HFFc6 (cell line): Measurements from ENCODE around the gene GPHN. TPM values are rescaled to one million over a fixed set of nuclear protein-coding genes. Genes with fewer than 3 reads are reported as not detected.

Experiments used
- DNase-seq: peaks from one replicate; pipeline ENCODE4 v3.0.0-alpha.2; 2018
- H3K27ac Mint-ChIP-seq: 2 replicates; pipeline ENCODE4 v1.8.0; 2020; ENCODE audit warnings: mild to moderate bottlenecking, mixed read lengths
- H3K27me3 Mint-ChIP-seq: 2 replicates; pipeline ENCODE4 v1.8.0; 2021; ENCODE audit warnings: mild to moderate bottlenecking, moderate library complexity, mixed read lengths; ENCODE audit not compliant: insufficient read depth
- H3K36me3 Mint-ChIP-seq: 2 replicates; pipeline ENCODE4 v1.8.0; 2021; ENCODE audit warnings: low read depth, mixed read lengths
- H3K4me1 Mint-ChIP-seq: 2 replicates; pipeline ENCODE4 v1.8.0; 2020; ENCODE audit warnings: low read depth, mixed read lengths
- H3K4me3 Mint-ChIP-seq: 2 replicates; pipeline ENCODE4 v1.8.0; 2020; ENCODE audit warnings: mild to moderate bottlenecking, moderate library complexity, mixed read lengths
- H3K9me3 Mint-ChIP-seq: 2 replicates; pipeline ENCODE4 v1.8.0; 2020; ENCODE audit warnings: mild to moderate bottlenecking, mixed read lengths
- total RNA-seq, 6 experiments: library from RNA; stranded (reverse); fragmentation: NEBNext Ultra II Directional; extraction: Animal tissue kit (Norgen Biotek cat#: 25700); gene quantifications; 2 replicates in 1 of 6; 3 replicates in 5 of 6; pipeline ENCODE4 v1.2.3, GENCODE V29; 2021
- TF ChIP-seq, protein P1 (sequence below): fragments of 200-600 bp; sonication (generic); IDR thresholded peaks from 2 replicates; pipeline ENCODE4 v1.5.0; 2021; ENCODE audit warnings: antibody characterized with exemption, mild to moderate bottlenecking

Gene GPHN
- total RNA-seq, 6 experiments from 2014 or later = 11.2 to 16.4 (median 15.0) TPM

DNA sequence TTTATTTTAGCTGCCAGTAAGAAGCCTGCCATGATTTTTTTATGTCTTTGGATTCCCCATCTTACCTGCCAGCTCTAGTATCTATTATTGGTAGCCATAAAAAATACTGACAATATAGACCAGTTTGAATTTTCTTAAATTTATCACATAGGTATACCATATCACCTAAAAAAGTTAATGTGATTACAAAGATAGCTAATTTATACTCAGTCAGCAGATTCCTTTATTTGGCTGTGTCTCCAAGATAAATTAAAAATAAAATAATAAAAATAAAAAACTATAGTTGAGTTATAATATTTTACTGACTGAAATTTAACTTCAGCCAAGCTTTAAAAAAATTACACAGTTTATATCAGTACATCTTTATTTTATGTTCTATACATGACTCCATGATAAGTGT is 128.3 kb downstream of the GPHN start:
- no peaks in the 10 kb centered on the region for H3K27me3 Mint-ChIP-seq
- TF ChIP-seq, protein P1, sequence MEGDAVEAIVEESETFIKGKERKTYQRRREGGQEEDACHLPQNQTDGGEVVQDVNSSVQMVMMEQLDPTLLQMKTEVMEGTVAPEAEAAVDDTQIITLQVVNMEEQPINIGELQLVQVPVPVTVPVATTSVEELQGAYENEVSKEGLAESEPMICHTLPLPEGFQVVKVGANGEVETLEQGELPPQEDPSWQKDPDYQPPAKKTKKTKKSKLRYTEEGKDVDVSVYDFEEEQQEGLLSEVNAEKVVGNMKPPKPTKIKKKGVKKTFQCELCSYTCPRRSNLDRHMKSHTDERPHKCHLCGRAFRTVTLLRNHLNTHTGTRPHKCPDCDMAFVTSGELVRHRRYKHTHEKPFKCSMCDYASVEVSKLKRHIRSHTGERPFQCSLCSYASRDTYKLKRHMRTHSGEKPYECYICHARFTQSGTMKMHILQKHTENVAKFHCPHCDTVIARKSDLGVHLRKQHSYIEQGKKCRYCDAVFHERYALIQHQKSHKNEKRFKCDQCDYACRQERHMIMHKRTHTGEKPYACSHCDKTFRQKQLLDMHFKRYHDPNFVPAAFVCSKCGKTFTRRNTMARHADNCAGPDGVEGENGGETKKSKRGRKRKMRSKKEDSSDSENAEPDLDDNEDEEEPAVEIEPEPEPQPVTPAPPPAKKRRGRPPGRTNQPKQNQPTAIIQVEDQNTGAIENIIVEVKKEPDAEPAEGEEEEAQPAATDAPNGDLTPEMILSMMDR = no peak
- H3K9me3 Mint-ChIP-seq = no peaks in the 10 kb centered on the region
- H3K36me3 Mint-ChIP-seq = no peaks in the 10 kb centered on the region
- peaks cover 21% of the 10 kb centered on the region for H3K4me1 Mint-ChIP-seq
- no peak for DNase-seq
- no peak overlapping the region for H3K27ac Mint-ChIP-seq
- no peak overlapping the region for H3K4me3 Mint-ChIP-seq

DNA sequence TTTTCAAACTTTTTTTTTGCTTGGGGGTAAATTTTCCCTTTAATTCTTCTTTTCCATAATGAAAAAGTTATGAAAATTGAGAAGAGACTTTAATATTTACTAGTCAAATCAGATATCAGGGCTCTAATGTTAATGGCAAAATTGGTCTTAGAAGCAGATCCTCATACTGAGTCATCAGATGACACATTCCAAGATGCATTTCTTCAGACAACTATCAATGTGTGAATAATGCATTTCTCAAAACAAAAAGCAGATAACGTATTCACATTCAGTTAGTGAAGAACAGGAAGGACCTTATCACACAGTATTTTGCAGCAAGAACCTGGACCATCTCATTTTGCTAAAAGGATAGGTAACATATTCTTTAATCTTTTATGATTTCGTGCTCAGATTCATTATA is 130.7 kb downstream of the GPHN start:
- H3K36me3 Mint-ChIP-seq = no peaks in the 10 kb centered on the region
- peaks cover 33% of the 10 kb centered on the region for H3K4me1 Mint-ChIP-seq
- H3K9me3 Mint-ChIP-seq = no peaks in the 10 kb centered on the region
- H3K4me3 Mint-ChIP-seq = no peak overlapping the region
- peak; percentile 29 for DNase-seq
- H3K27me3 Mint-ChIP-seq = no peaks in the 10 kb centered on the region
- TF ChIP-seq, protein P1 = no peak
- H3K27ac Mint-ChIP-seq = no peak overlapping the region

DNA sequence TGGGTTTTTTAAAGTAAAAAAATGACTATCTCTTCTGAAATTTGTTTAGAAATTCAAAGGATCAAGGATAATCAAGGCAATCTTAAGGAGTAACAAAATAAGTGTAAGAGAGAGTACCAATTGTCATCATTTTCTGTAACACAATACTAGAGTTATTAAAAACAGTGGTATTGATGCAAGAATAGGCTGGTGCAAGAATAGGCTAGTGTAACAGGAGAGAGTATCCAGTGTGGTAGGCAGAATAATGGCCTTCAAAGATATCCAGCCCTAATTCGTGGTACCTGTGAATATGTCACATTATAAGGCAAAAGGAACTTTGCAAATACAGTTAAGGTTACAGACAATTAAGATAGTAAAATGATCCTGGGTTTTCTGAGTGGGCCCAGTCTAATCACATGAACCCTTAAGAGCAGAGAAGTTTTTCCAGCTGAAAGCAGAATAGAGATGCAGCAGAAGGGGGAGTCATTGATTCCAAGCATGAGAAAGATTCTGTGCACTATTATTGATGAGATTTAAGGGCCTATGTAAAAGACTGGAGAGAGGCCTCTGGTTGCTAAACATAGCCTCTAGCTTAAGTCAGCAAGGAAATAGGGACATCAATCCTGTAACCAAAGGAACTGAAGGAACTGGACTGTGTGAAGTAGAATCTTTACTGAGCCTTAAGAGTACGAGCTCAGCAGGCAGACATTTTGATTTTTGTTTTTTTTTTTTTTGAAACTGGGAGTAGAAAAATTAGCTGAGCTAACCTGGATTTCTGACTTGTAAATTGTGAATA is 134.1 kb downstream of the GPHN start:
- H3K27me3 Mint-ChIP-seq = no peaks in the 10 kb centered on the region
- TF ChIP-seq, protein P1 = no peak
- no peaks in the 10 kb centered on the region for H3K36me3 Mint-ChIP-seq
- no peak for DNase-seq
- no peaks in the 10 kb centered on the region for H3K9me3 Mint-ChIP-seq
- H3K4me3 Mint-ChIP-seq = no peak overlapping the region
- no peak overlapping the region for H3K27ac Mint-ChIP-seq
- H3K4me1 Mint-ChIP-seq = peaks cover 35% of the 10 kb centered on the region

DNA sequence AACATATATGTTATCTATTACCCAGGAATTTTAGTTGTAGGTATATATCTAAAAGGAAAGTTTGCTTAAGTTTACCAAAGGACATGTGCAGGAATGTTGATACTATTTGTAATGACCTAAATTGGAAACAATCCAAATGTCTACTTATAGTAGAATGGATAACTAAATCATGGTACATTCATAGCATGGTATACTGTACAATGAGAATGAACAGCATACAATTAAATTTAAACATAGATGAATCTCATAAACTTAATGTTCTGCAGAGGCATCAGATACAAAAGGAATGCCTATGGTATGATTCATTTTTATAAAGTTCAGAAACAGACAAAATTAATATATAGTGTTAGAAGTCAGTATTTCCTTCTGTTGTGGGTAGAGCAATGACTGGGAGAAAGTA is 135.4 kb downstream of the GPHN start:
- TF ChIP-seq, protein P1 = no peak
- no peak for DNase-seq
- Mint-ChIP-seq H3K4me3 (no peak overlapping the region), H3K27ac (no peak overlapping the region), H3K4me1 (peaks cover 31% of the 10 kb centered on the region), H3K27me3 (no peaks in the 10 kb centered on the region), H3K9me3 (no peaks in the 10 kb centered on the region), H3K36me3 (no peaks in the 10 kb centered on the region)

DNA sequence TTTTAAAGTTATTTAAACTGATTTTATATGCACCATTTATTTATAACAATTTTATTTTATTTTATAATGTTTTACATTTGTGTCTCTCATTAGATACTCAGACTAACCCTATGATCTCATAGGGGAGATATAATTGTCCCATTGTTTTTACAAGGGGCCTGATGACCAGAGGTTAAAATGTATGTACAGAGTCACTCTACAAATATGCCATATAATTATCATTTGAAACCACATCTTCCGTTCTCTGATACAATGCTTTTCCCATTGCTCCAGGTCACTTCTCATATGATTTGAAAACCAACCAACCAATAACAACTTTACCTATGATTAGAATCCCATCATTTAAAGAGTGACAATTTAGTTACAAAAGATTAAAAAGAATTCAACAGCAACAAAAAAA is 137.8 kb downstream of the GPHN start:
- peak; percentile 23 for DNase-seq
- Mint-ChIP-seq H3K9me3 (no peaks in the 10 kb centered on the region), H3K36me3 (no peaks in the 10 kb centered on the region), H3K27ac (no peak overlapping the region), H3K4me3 (no peak overlapping the region), H3K27me3 (no peaks in the 10 kb centered on the region), H3K4me1 (peaks cover 24% of the 10 kb centered on the region)
- TF ChIP-seq, protein P1 = no peak
